Breast epithelium (tissue), 4 donors: ENCODE data around the gene PRR18. TPM values are rescaled to one million over a fixed set of nuclear protein-coding genes. Genes with fewer than 3 reads are reported as not detected.

Experiments
- DNase-seq, 2 donors: peaks; one replicate each; pipeline ENCODE4 v3.0.0-alpha.2; 2019; ENCODE audit warnings: low spot score in 2 of 2
- H3K27ac ChIP-seq, 2 donors: fragments of 200-600 bp; sonication (generic) in 1 of 2; one replicate each; pipeline ENCODE4 v1.5.1; 2016 to 2019; ENCODE audit warnings: mild to moderate bottlenecking in 1 of 2
- H3K27me3 ChIP-seq, 2 donors: fragments of 200-600 bp; sonication (generic) in 1 of 2; one replicate each; pipeline versions ENCODE4 v1.5.1 to v1.6.0; 2017 to 2019; ENCODE audit warnings: control low read depth in 1 of 2, mild to moderate bottlenecking in 1 of 2
- H3K36me3 ChIP-seq: fragments of 200-600 bp; one replicate; pipeline ENCODE4 v1.5.1; 2019
- H3K4me1 ChIP-seq, 2 donors: fragments of 200-600 bp; sonication (generic); one replicate each; pipeline ENCODE4 v1.5.1; 2016 to 2019; ENCODE audit warnings: control low read depth in 1 of 2
- H3K4me3 ChIP-seq, 3 donors: fragments of 200-600 bp; sonication (generic); 1 replicate in 2 of 3; 2 replicates in 1 of 3; pipeline ENCODE4 v1.5.1; 2016 to 2019; ENCODE audit warnings: mild to moderate bottlenecking in 3 of 3, moderate library complexity in 2 of 3
- H3K9me3 ChIP-seq, 2 donors: fragments of 200-600 bp; sonication (generic) in 1 of 2; one replicate each; pipeline ENCODE4 v1.5.1; 2016 to 2019; ENCODE audit warnings: control low read depth in 1 of 2
- CTCF ChIP-seq, 3 donors: fragments of 450-650 bp; IDR thresholded peaks; one replicate each; pipeline ENCODE4 v1.5.1; 2016 to 2017; ENCODE audit warnings: antibody characterized with exemption in 3 of 3, mild to moderate bottlenecking in 3 of 3, moderate library complexity in 3 of 3
- POLR2A ChIP-seq: fragments of 450-650 bp; IDR thresholded peaks from one replicate; pipeline ENCODE4 v1.6.1; 2016; ENCODE audit warnings: antibody characterized with exemption, mild to moderate bottlenecking, moderate library complexity
- POLR2AphosphoS5 ChIP-seq, 3 donors: sonication (generic); formaldehyde crosslinking; IDR thresholded peaks; one replicate each; pipeline ENCODE4 v1.6.1; 2017; ENCODE audit warnings: antibody characterized with exemption in 3 of 3
- intact Hi-C: fragments of 100-400 bp; cut with DNase I; formaldehyde crosslinking; loops from one replicate; pipeline ENCODE4 v1.15.1; 2023; ENCODE audit warnings: low total_unique reads
- total RNA-seq, 3 donors: library from RNA; depleted of rRNA; stranded (reverse); fragments of >200 nt; gene quantifications; one replicate each; pipeline ENCODE4 v1.1.0, GENCODE V29; 2016

Gene PRR18
- total RNA-seq, 3 donors from 2014 or later = 0.29 TPM; not detected in 2

GRCh38 chr6:166338854-166339253 lies 30.7 kb upstream of the PRR18 start:
- intact Hi-C loops = no loop called here
- no peak for DNase-seq
- Histone ChIP-seq H3K4me1 (peaks cover 0 to 20% of the 10 kb centered on the region in 2 donors), H3K4me3 (no peak overlapping the region), H3K36me3 (no peaks in the 10 kb centered on the region), H3K27me3 (no peaks in the 10 kb centered on the region), H3K9me3 (no peaks in the 10 kb centered on the region), H3K27ac (no peak overlapping the region)
- no peak for TF ChIP-seq POLR2AphosphoS5 (IDR thresholded peaks at IDR 0.05)
- no peak for TF ChIP-seq POLR2A
- TF ChIP-seq CTCF (IDR thresholded peaks at IDR 0.05) = no peak

- intact Hi-C loops = no loop called here
- Histone ChIP-seq H3K4me3 (no peak overlapping the region), H3K27ac (no peak overlapping the region), H3K36me3 (no peaks in the 10 kb centered on the region), H3K27me3 (no peaks in the 10 kb centered on the region), H3K9me3 (no peaks in the 10 kb centered on the region), H3K4me1 (peaks cover 0 to 13% of the 10 kb centered on the region in 2 donors)
- DNase-seq = no peak
- no peak for TF ChIP-seq CTCF (IDR thresholded peaks at IDR 0.05)
These were observed 28.7 kb upstream of the PRR18 start for GRCh38 chr6:166336847-166337246.

DNA sequence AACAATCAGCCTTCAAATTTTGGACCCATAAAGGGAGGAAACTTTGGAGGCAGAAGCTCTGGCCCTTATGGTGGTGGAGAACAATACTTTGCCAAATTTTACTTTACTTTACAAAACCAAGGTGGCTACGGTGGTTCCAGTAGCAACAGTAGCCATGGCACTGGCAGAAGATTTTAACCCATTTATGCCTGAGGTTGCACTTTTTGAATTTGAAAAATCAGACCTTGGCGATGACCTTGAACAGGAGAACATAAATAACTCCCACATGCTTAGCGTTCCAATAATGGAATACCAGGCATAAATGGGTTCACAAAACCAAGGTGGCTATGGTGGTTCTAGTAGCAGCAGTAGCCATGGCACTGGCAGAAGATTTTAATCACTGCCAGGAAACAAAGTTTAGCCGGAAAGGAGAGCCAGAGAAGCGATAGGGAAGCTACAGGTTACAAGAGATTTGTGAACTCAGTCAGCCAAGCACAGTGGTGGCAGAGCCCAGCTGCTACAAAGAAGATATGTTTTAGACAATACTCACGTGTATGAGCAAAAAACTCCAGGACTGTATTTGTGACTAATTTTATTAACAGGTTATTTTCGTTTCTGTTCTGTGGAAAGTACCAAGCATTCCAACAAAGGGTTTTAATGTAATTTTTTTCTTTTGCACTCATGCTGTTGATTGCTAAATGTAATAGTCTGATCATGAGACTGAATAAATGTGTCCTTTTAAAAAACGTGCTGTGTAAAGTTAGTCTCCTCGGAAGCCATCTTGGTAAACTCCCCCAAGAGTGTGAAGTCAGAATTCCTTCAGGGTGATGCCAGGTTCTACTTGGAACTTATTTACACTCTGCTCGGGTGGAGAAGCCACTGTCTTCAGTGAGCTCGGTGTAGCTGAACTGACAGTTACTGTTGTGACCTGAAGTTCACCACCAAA lies 27.4 kb upstream of the PRR18 start:
- intact Hi-C loops = no loop called here
- no peak for DNase-seq
- Histone ChIP-seq H3K4me1 (peaks cover 0 to 8% of the 10 kb centered on the region in 2 donors), H3K27me3 (no peaks in the 10 kb centered on the region), H3K4me3 (no peak overlapping the region), H3K27ac (no peak overlapping the region), H3K9me3 (no peaks in the 10 kb centered on the region), H3K36me3 (no peaks in the 10 kb centered on the region)
- no peak for TF ChIP-seq CTCF (IDR thresholded peaks at IDR 0.05)
- no peak for TF ChIP-seq POLR2AphosphoS5 (IDR thresholded peaks at IDR 0.05)
- TF ChIP-seq POLR2A = no peak

- H3K4me1 ChIP-seq = peaks cover 0 to under 1% of the 10 kb centered on the region in 2 donors
- no peaks in the 10 kb centered on the region for H3K36me3 ChIP-seq
- no peaks in the 10 kb centered on the region for H3K9me3 ChIP-seq
- no peak overlapping the region for H3K4me3 ChIP-seq
- intact Hi-C loops = no loop called here
- H3K27me3 ChIP-seq = no peaks in the 10 kb centered on the region
- no peak for DNase-seq
- no peak for TF ChIP-seq POLR2A
- no peak for TF ChIP-seq POLR2AphosphoS5 (IDR thresholded peaks at IDR 0.05)
- no peak for TF ChIP-seq CTCF (IDR thresholded peaks at IDR 0.05)
- no peak overlapping the region for H3K27ac ChIP-seq
These were observed 26.7 kb upstream of the PRR18 start for GRCh38 chr6:166334878-166335277.

DNA sequence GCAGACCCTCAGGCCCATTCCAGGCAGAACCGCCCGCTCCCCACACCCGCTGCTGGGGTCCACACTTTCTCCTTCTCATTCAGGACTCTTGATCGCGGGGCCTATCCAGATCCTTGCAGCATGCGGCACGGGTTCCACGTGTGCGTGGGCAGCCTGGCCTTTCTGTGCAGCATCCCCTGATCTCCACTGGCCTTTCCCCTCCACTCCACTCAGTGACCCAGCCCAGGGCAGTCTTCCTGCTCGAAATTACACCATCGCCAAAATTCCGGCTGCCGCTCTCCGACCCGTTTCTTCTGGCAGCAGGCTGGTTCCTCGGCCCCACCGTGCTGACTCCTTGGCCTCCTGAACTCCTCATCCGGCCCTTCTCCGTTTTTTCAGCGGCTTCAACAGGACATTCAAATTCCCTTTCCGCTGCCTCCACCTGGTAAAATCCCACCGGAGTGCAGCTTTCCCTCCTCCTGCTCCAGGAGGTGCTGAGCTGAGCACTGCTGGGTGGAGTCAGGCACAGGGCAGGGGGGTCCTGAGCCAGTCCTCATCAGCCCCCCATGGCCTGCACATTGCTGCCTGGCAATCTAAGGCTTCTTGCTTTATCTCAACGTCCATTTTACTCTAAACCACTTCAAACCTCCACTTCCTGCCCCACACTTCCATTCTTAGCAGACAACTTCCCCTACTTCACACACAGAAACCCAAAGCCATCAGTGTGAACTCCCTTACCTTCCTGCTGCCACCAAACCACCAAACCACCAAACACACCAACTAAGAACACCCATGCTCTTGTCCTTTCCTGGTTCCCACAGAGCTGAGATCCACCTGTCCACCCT lies 25.2 kb upstream of the PRR18 start:
- Histone ChIP-seq H3K4me3 (peak overlapping the region in 1 of 3 donors; percentile 26), H3K9me3 (no peaks in the 10 kb centered on the region), H3K27ac (no peak overlapping the region), H3K4me1 (no peaks in the 10 kb centered on the region), H3K36me3 (no peaks in the 10 kb centered on the region), H3K27me3 (no peaks in the 10 kb centered on the region)
- DNase-seq = no peak
- no peak for TF ChIP-seq POLR2AphosphoS5 (IDR thresholded peaks at IDR 0.05)
- no peak for TF ChIP-seq CTCF (IDR thresholded peaks at IDR 0.05)
- no peak for TF ChIP-seq POLR2A
- intact Hi-C loops = no loop called here
